GM21737 (cell line): ENCODE results near the gene RASSF3.

ENCODE experiments used
- ATAC-seq: cut with Tn5 transposase; IDR thresholded peaks from one replicate; pipeline ENCODE4 v1.9.1; 2021; ENCODE audit warnings: mild to moderate bottlenecking, moderate library complexity; ENCODE audit not compliant: unreplicated experiment

Gene RASSF3

GRCh38 chr12:64667793-64668192 is 57.5 kb downstream of the RASSF3 start:
- no peak for ATAC-seq

DNA sequence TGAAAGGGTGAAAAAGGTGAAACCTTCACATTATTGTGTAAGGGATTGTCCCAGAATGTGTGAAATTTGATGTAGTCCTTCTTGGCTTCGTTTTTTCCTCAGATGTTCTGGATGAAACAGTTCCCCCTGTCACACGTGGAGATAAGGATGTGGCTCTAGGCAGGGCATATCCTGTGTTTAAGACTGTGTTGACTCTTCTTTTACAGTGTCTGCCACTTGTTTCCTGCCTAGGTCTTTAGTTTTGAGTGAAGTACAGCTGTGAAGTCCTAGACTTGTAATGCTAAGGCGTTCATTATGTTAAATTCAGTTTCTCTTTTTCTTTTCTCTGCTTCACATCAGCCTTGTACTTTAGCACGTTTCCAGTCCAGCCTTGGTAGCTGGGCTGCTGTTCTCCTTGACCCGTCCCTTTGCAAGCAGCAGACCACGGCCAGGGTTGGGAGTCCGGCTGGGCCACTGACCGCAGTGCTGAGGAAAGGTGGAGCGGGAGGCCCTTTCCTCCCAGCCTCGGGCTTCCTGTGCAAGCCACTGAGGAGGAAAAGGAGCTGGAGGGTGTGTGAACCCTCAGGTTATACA is 59.1 kb downstream of the RASSF3 start:
- peak; percentile 76 for ATAC-seq

DNA sequence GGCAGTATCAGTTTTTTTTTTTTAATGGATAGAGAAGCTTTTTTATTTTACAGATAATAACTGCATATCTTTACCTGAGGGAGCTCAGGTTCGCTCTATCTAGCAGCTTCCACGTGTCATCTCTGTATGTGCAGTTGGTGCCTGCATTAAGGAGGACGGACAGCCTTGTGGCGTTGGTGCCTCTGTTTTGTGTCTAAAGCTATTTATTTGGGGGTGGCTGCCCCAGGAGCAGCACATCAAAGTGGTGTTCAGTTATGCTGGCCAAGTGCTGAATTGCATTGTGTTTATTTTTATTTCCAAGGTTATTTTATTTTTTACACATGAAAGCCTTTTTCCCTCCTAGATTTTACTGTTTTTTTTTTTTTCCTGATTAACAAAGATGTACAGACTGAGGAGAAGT is 59.7 kb downstream of the RASSF3 start:
- no peak for ATAC-seq

DNA sequence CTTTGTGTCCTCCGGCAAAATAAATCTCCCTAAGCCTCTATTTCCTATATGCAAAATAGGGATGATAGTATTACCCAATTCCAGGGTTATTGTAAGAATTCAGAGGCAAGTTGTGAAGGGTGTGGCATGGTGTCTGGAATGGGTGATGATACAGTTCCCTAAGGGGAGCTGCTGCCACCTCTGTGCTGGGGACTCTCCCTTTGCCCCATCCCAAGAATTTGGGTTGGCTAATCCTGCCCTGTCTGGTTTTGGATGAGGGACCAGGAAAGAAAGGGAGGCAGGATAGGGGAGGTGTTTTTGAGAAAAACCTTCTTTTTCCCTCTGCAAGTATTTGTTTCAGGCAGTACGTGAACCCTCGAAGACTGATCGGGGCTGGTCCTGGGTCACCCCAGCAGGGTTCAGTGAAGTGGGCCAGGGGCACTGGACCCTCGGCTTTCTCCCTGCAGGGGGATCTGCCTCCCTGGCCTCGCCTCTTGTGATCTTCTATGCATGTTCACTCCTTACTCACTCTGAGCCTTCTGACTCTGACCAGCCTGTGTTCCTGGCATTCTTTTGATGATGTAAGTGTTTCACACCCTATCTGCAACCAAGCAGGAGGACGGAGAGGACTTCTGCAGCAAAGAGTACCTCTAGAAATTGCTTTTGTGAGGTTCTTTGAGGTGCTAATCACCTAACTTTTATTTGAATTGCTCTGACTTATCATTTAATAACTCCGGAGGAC is 60.8 kb downstream of the RASSF3 start:
- no peak for ATAC-seq

GRCh38 chr12:64671681-64672080 is 61.4 kb downstream of the RASSF3 start:
- no peak for ATAC-seq

DNA sequence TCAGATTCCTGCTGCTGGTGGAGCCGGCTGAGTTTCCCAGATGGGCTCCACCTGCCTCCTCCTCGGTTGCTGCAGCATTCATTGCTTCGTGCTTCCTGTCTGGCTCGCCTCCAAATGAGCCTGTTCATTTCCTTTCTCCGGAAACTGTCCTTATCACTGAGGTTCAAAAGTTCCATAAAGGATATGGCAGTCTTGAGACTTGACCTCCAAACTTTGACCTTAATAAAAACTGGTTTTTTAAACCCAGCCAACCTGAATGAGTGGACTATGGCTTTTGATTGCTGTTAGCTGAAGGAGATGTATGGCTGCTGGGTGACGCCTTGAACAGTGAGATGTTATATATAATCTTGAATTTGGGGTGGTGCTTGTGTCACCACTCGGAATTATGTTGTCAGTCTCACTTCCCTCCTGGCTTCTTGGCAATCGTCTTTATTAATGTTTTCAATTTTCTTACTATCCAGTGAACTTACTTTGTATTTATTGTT is 62.7 kb downstream of the RASSF3 start:
- no peak for ATAC-seq

GRCh38 chr12:64673490-64674169 is 63.3 kb downstream of the RASSF3 start:
- ATAC-seq: no peak

- no peak for ATAC-seq
These were observed 64.2 kb downstream of the RASSF3 start for GRCh38 chr12:64674367-64674922.

DNA sequence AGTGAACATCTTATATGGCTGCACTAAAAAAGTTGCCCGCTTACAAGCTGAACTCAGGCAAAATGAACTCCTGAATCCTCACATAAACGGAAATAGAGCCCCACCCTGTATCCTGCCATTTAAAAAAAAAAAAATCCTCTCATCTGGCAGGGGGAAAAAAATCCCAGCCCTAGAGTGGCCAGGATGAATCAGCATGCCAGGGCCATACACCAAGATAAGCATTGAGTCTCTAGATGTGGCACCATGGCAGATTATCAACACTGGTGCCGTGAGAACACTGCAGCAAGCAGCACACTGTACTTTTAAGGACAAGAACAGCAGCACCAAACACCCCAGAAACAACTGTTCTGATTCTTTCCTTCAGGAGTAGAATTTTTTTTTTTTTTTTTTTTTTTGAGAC is 65.5 kb downstream of the RASSF3 start:
- no peak for ATAC-seq

DNA sequence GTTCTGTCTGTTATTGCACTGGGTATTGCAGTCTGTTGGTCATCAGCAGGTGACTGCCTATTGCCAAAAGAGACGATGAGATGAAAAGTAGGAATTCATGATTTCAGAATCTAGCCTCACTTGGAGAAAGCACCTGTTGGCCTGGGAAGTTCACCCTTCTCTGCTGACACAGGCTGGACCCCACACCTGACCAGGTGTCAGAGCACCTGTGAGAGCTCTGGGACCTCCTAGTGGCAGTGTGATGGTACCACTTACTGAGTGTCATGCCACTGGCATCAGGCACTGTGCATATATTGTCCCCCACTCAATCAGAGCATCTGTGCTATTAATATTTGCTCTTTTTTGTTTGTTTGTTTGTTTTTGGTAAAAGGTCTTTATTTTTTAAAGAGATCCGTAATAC is 68.0 kb downstream of the RASSF3 start:
- no peak for ATAC-seq

GRCh38 chr12:64678835-64679234 is 68.5 kb downstream of the RASSF3 start:
- no peak for ATAC-seq

DNA sequence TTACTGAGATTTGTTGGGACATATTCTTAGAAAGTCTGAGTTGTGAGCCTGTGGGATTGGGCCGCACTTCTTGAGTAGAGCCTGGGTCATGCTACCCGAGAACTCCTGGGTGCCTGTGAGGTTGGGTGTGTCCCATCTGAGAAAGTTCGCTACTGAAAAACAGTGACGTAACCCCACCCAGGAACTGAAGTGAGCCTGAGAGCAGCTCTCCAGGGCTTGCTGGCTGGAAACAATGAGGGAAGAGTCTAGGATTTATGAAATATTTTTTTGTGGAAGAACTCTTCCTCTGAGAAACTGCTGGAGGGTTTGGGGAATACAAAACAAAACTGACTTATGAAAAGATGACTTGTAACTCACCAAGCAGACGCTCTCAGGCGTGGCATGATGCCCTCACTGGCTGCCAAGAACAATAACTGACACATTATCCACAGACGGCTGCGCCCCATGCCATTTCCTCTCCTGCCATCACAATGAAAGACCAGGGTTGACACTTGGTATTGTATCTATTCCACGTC is 69.2 kb downstream of the RASSF3 start:
- no peak for ATAC-seq

DNA sequence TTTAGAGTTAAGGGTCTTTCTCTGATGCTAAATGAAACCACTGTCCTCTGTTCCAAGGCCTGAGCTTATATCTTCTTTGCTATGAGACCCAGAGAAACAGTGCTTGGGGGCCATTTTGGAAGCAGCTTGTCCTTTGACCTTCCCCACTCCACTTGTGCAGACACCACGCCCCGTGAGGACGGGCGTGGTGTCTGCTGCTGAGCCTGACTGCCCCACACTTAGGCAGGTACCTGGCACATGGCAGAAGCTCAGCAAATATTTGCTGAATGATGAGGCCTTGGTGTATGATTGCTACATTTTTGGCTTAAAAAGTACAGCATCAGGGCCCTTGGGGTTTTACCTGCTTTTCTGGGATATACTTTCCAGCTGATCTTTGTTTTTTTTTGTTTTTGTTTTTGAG is 69.9 kb downstream of the RASSF3 start:
- ATAC-seq: no peak

DNA sequence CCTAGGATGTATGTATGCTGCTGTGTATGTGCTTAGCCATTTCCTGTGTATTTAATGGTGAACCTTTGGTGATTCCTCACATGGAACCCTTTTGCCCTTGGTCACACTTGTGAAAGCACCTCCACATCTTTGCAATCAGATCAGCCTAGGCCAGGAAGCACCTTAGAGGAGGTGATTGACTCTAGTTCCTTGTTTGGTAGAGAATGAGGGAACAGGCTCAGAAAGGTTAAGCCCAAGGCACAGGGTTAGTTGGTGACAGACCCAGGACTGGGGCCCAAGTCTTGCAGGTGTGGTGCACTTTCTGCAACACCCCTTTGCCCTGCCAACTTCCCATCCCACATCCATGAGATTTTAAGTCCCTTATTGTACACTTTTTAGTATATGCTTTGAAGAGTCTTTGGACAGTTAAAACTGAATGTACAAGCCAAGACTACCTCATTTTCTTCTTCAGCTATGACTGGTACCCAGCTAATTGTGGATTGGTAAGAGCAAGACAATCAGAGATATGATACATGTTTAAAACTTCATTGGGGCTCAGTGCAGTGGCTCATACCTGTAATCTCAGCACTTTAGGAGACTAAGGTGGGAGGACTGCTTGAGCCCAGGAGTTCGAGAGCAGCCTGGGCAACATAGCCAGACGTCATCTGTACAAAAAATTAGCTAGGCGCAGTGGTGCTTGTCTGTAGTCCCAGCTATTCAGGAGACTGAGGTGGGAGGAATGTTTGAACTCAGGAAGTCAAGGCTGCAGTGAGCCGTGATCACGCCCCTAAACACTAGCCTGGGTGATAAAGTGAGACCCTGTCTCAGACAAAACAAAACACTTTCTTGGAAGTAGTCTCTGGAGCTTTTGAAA is 71.1 kb downstream of the RASSF3 start:
- no peak for ATAC-seq

GRCh38 chr12:64682572-64683277 is 72.4 kb downstream of the RASSF3 start:
- no peak for ATAC-seq

DNA sequence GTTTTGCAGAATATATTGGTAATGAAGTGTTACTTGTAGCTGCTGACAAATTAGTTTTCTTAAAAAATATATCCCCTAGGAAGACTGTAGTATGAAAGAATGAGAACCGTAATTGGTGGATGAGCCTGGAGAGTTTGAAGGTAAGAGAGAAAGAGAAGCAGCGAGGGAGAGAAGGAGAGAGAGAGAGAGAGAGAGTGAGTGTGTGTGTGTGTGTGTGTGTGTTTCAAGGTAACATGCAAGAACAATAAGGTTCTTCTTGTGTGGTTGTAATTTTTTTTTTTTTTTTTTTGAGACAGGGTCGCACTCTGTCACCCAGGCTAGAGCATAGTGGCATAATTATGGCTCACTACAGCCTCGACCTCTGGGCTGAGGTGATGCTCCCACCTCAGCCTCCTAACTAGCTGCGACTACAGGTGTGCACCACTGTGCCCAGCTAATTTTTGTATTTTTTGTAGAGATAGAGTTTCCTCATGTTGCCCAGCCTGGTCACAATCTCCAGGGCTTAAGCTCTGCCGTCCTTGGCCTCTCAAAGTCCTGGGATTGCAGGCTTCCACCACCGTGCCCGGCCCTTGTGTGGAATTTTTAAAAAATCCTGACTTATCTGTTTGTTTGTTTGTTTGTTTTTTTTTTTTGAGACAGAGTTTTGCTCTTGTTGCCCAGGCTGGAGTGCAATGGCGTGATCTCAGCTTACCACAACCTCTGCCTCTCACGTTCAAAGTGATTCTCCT is 73.7 kb downstream of the RASSF3 start:
- no peak for ATAC-seq

GRCh38 chr12:64685050-64685449 is 74.8 kb downstream of the RASSF3 start:
- no peak for ATAC-seq

GRCh38 chr12:64685605-64686004 is 75.3 kb downstream of the RASSF3 start:
- no peak for ATAC-seq

DNA sequence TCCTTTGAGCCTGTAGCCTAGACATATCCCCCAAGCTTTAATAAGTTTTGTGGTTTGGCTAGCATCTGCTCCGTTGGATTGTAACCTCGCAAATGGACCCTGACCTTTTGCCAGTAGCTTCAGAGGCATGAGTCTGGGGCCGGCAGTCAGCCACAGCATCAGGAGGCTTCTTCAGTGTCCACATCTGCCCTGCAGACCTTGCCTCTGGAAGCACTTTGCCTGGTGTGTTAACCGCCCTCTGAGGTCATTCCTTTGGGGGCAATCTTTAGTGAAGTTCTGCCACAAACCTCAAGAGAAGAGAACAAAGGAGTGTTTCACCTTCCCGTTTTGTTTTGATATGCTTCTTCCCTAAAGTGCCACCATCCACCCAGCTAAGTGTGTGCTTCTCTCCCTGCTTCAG is 77.5 kb downstream of the RASSF3 start:
- ATAC-seq: no peak
